GM04503 (cell line): ENCODE data around the gene DIAPH2.

ENCODE experiments used
- DNase-seq: peaks from one replicate; pipeline ENCODE4 v3.0.0-alpha.2; 2012; ENCODE audit warnings: low read depth

Gene DIAPH2

DNA sequence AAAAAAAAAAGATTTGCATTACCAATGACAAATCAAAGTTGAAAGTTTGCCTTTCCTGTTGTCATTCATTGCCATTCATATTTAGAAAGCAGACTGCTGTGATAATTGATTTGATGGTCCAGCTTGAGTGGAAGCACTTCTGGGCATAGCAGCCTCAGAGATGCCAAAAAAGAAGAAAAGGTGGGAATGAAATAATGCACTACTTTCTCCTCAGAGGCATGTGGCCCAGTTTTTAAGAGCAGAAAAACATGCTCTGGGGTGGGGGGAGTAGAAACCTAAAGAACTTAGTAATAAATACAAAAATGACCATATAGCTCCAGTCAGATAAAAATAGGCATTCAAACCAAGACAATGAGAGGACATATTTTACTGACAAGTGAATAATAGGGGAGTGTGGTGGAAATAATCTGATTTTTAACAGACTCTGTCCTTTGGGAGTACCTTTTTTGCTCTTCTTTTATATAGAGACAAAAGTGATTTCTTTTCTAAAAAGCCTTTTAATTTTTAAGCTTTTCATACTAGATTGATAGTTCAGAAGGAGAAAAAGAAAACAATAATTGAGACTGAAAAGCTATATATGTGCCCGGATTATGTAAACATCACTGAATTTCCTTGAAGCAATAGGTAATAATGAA lies 798.1 kb downstream of the DIAPH2 start:
- DNase-seq, result no peak

DNA sequence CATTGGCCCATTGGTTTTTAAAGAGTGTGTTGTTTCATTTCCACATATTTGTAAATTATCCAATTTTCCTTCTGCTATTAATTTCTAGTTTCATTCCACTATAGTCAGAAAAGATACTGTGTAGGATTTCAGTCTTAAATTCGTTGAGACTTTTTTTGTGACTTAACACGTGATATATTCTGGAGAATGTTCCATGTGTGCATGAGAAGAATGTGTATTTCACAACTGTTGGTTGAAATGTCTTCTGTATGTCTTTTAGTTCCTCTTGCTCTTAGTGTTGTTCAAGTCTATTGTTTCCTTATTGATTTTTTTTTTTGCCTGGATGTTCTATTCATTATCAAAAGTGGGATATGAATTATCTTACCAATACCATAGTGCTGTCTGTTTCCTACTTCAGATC lies 806.0 kb downstream of the DIAPH2 start:
- no peak for DNase-seq

DNA sequence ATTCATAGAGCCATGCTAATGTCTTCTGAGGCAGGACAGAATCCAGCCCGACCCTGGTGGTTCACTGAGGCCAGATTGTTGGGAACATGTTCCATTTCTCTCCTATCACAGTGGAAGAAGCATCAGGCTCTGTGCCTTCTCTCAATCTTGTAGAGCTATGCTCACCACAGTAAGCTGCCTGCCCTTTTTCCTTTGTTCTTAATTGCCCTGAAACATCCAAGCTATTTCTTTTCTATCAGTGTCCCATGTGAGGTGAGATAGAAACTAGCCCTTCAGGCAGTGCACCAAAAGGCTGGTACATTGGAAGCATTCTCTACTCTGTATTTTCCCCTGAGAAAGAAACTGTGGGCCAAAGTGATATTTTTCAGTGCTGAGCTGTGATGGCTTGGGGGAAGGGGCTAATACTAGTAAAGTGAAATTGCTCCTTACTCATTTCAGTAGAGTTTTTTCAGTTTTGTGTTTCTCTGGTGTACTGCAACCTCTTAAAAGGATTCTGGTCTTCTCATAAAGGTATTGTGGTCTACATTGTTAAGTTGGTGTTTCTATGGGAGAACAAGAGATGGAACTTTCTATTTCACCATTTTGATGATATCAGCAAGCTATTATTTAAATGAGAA lies 810.2 kb downstream of the DIAPH2 start:
- DNase-seq, result no peak

DNA sequence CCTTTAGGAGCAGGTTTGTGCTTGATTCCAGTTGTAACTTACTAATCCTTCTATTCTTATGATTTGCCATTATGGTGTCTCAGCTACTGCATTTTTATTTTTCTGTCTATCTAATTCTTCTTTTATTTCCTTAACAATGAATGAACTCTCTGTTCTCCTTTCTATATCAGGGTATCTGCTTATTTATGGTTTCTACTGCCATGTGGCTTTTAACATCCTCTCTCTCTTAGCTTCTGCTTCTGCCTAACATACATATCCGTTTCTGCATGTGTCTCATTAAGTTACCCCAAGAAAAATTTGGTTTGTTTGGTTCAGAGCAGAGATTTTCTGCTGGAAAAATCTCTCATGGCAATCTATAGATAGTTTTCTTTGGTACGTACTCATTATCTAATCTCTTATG lies 813.5 kb downstream of the DIAPH2 start:
- DNase-seq, result no peak

DNA sequence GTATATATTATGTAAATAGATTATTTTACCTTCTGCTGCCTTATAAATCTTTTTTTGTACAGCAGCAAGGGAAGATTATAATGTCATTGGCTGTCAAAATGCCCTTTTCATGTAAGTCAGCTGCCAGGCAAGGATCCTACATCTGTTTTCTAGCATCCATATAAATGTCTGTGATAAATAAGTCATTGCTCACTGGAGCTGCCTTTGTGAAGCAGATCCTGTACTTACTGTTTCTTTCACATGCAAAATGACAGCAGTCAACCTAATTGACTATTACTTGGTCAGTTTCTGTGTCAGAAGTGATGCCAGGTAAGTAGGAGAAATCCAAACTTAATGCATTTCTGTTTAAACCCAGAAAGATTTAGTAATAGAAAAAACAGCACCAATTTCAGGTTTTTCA lies 819.8 kb downstream of the DIAPH2 start:
- DNase-seq, result no peak

DNA sequence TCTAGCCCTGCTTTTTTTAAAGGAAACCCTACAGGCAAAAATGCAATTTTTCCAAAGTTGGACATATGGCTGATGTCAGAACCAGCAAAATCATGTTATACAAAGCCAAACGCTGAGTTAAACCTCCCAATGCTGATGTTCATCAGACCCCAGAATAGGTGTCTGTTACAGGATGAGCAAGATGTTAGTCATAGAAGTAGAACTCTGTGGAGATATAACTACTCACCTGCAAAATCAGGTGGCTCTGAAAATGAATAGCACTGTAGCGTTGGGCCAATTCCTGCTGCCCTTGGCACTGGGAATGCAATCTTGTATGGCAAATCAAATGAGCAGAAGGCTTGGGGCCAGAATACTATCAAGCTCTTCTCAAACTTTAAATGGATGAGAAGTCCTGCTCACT lies 833.1 kb downstream of the DIAPH2 start:
- no peak for DNase-seq

DNA sequence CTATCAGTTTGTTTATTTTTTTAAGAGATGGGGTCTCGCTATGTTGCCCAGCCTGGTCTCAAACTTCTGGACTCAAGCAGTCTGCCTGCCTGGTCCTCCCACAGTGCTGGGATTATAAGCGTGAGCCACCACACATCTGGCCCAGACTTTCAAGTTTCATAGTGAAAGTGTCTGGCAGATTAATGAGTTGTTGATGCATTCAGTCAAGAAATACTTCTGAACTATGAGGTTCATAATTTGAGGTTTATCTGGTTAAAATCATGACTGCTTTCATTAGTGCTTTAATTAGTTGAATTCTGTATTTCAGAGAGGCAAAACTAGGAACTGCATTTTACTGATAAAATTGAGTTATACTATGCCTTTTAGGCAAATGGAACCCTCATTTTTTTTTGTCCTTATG lies 837.7 kb downstream of the DIAPH2 start:
- DNase-seq, result no peak

DNA sequence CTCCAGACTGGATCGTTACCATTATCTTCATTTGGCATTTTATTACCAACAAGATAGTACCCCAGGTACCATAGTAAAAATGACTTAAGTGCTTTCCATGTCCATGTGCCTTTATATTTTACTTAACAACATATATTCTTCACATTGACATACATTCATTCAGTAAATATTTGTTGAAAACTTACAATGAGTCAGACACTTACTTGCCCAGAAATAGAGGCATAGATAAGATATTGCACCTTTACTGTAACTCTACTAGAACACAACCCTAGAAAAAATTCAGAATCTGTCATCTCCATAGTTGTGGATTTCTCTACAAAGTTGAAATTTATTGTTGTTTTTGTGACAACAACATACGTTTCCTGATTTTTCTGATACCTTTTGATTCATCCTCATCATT lies 839.7 kb downstream of the DIAPH2 start:
- DNase-seq, result no peak

DNA sequence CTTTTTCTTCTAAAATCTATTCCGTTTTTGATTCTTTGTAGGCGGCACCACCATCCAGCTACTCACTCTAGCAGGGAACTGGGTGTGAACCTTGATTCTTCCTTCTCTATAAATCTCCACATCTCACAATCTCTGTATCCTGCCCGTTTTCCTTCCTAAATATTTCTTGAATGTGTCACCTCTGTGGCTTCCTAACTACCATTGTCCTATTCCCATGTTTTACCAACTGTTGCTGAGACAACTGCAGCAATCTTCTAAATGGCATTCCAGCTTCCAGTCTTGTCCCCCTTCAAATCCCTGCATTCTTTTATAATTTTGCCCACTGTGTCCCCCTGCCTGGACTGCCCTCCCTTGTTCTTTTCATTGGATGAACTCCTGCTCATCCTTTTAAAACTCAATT lies 840.4 kb downstream of the DIAPH2 start:
- DNase-seq, result no peak

DNA sequence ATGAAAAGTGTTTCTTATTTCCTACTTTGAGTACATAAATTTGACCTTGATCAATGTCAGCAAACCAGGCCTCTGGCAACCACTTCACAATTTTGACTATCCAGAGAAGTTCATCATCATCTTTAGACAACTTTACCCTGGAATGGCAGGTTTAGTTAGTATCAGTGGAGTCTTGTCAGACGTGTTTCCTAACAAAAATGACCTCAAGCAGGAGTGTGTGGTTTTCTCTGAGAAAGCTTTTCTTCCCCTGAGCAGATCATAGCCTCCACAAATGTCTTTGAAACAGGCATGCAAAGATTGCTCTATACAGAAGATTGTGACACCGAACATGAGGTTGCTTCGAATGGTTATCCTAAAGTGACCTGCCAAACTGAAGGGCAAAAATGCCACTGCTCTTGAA lies 841.3 kb downstream of the DIAPH2 start:
- DNase-seq, result no peak

DNA sequence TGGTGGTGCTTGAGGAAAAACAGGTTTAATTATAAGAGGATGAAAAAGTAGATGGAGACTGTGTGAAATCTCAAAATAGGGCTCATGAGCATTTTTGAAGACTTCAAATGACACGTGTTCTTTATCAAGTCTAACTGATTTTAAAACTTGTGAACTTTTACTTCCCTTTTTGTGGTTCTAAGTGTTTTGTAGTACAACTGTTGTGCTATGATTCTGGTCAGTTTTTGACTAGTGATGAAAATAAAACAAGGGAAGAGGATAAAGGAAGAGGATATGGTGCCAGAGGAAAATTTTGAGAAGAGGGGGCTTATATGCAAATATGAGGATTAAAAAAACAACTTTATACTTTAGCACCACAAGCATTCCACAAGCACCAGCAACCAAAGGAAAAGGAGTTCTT lies 843.1 kb downstream of the DIAPH2 start:
- no peak for DNase-seq

DNA sequence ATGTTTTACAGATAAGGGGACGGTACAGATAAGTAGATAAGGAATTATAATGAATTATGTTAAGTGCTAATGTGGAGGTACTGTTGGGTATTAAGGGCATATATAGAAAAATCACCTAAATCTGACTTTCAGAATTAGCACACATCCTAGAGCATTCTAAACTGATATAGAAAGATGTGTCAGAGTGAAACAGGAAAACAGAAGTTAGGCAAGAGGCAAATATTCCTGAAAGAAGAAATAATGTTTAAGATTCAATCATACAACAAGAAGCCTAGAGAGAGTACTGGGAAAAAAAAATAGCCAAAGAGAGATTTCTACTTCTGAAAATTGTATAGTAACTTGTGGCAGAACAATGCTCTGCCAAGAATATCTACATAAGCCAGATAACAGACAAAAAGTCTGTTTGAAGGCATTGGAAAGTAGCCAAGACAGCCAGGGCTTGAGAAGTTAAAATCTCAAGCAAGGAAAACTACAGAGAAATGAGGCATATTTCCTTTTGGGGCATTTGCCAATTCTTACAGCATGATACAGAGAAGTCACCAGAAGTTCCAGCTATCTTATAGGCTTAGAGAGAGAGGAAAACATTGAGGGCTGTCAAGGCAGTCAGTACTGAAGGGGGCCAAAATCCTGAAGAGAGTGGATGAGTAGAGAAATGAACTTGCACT lies 845.0 kb downstream of the DIAPH2 start:
- no peak for DNase-seq

DNA sequence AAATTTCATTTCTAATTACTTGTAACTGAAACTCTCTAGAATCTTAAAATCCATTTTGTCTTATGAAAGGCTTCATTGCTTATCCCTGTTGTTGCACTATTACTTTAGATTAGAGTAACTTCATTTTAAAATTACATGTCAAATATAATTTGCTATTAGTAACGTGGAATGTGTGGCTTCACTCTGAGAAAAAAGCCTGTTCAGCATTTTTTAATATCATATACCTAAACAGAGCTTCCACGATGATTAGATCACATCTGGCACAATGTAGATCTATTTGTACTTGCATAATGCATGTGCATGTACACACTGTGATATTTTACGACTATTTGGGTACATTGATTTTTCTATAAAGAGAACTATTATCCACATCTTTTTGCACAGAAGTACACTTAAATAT lies 847.2 kb downstream of the DIAPH2 start:
- no peak for DNase-seq

DNA sequence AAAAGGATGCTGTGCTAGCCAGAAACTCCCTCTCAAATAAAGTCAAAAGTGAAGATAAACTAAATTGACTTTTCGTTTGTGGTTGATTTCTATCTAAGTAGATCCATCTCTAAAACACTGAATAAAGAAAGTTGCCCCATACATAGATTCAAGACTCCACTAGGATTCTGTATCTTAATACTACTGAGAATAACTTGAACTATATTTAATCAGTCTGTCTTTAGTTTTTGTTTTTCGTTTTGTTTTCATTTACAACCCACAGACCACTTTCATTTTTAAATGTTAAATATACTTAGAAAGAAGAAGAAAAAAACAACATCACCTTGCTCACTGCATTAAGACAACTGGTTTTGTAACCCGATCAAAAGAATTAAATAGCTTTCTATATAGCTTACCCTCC lies 854.1 kb downstream of the DIAPH2 start:
- DNase-seq, result no peak

DNA sequence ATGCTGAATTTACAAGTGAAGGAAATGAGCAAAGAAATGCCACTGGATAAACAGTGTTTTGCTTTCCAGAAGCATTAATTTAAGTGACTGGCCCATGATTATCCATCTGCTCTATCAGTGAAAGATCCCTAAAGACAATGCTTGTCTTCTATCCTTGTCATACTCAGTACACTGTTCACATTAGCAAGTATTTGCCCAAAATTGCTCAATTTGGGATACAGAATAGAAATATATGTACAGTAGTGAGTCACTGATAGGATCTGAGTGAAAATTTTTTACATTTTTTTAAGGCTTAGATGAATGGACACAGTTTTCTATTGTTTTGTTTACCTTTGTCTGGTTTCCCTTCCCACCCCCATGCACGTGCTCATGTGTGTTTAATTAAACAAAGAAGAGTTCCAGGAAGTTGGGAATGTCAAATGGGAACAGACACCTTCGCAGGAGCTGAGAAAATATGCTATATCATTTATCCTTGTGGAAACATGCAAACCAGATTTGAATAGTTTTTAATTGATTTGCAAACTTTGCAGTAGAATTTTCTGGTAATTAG lies 855.4 kb downstream of the DIAPH2 start:
- DNase-seq, result no peak

DNA sequence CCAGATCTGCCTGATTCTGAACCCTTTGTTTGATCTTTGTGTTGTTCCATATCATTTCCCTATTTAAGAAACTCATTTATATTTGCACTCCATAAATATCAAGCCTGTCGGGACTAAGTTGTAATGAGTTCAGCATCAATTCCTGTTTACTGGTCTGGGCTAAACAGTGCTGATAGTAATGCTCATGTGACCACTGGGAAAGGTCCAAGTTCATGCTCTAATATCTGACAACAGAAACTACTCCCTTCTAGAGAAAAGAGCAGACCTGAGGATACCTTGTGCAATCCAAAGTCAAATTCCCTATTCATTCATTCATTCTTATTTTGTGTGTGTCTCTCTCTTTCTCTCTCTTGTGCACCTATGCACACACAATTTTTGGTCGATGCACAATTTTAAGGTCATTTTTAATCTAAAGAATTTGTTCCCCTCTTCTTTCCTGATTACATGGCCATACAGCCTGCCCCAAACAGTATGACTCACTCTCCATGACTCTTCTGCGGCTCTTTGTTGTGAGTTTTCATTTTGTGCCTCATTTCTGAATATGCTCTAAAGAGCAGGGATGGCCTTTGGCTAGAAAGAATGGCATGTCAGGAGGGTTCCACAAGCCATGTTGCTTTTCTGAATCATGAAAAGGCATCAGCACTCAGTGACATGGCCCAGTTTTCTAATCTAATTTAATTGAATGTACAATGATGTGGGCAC lies 863.4 kb downstream of the DIAPH2 start:
- no peak for DNase-seq

DNA sequence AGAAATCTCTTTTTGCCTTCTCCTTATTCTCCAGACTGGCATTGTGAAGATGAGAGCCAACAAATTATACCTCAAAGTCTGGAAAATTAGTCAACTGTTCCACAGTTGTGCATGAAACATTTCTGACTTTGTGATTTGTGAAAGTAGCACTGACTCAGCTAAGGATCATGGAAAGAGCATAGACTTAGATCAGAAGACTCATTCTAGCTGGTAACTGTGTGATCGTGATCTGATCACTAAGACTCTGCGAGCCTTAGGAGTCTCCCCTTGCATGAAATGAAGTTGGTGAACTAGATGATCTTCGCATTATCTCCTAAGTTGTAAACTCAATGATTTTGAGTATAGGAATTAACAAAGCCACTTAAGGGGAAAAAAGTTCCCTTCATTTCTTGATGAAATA lies 867.2 kb downstream of the DIAPH2 start:
- DNase-seq, result no peak

DNA sequence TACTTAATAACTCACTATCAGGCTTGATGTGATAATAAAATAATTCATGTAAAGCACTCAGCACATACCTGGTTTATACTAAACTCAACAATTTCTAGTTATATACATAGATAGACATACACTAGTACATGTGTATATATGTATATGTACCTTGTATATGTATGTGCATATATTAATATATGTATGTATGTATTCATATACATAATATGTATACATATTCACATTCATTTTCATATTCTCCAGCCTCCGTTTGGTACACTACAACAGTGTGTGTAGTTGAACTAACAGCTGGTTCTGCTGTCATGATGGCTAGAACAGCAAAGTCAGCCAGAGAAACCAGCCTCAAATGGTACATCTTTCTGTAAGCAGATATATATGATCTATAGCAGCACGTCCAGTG lies 869.2 kb downstream of the DIAPH2 start:
- no peak for DNase-seq

DNA sequence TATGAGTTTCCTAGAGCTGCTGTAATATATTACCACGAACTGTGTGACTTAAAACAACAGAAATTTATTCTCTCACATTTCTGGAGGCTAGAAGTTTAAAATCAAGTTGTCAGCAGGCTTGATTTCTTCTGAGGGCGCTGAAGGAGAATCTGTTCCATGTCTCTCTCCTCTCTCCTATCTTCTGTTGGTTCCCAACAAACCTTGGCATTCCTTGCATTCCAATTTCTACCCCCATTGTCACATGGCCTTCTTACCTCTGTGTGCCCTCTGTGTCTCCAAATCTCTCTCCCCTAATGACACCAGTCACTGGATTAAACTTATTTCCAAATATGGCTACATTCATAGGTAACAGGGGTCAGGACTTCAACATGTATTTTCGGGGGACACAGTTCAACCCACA lies 871.7 kb downstream of the DIAPH2 start:
- DNase-seq, result no peak

DNA sequence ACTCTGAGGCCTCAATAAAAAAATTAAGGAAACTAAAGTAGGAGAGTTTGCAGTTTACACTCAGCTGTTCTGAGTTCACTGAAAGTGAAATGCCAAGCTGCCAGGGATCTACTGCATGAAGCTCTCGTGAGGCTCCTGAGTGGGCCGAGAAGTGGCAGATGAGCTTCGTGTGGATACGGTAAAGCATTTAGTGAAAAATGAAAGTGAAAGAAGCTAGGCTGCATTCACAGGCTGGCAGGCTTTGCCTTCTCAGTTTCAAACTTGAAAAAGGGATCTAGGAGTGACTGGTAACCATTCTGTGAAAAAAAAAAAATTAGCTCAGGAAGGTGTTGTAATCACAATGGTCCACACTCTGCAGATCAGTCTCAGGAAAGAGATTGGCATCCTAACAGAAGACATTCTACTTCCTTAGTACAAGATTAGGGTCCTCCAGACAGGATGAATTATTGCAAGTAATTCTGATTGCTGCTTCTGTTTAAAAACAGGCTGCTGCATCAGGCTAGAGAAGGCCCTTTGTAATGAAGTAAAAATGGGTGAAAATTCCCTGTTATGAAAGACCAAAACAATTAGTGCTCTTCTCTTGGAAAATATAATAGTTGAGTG lies 879.0 kb downstream of the DIAPH2 start:
- peak; percentile 14 for DNase-seq

DNA sequence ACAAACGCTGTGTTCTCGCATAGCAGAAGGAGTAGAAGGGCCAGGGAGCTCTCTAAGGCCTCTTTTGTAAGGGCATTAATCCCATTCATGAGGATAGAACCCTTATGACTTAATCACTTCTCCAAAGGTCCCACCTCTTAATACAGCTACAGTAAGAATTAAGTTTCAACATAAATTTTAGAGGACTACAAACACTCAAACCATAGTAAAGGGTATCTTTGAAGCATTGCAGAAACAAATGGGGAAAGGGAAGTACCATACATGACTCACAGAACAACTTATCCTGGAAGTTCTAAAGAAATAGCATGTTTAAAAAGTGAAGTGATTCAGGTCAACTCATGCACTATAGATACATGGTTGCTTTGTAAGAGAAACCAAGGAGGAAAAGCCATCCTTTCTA lies 879.9 kb downstream of the DIAPH2 start:
- no peak for DNase-seq

DNA sequence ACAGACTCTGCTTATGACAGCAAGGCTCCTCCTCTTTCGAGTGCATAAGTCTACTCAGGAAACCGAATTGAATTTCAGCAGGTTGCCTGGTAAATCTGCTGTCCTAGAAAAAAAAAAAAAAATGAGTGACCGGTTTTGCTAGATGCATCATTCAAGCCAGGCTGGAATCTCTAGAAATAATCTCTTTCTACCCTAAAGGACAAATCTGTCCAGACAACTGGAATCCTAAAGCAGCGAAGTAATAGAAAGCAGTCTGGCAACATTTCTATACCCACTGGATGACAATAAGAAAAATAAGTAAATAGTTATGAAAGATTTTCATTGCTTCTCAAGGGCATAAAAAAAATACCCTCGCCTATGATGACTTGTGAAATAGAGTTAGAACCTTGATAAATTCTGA lies 902.5 kb downstream of the DIAPH2 start:
- DNase-seq, result no peak
